K562 (cell line): ENCODE measurements around the gene TBXAS1. TPM values are rescaled to one million over a fixed set of nuclear protein-coding genes. Genes with fewer than 3 reads are reported as not detected.

Experiments used
- ATAC-seq: fragments of 200-7000 bp; cut with Tn5 transposase; 3 replicates; pipeline ENCODE4 v1.9.1; 2020; ENCODE audit warnings: moderate library complexity
- BruUV-seq: library from RNA; stranded (reverse); fragments of 400-500 nt; replicated peaks from 2 replicates; lab custom pipeline; 2021; lab: Mats Ljungman, UMichigan
- CTCF ChIA-PET: fragments of 300-600 bp; formaldehyde crosslinking; extraction: SDS; loops from one replicate; lab custom pipeline; 2021; ENCODE audit warnings: low intra/inter-chr PET ratio; lab: Yijun Ruan, JAX
- POLR2A ChIA-PET: fragments of 300-600, 350-650 bp; sonication (Branson Sonifier 250); formaldehyde crosslinking; extraction: SDS; loops from one replicate; lab custom pipeline; 2021; ENCODE audit warnings: antibody characterized with exemption, inconsistent platforms; lab: Yijun Ruan, JAX
- DNase-seq, 4 experiments: peaks; one replicate each; pipeline versions ENCODE4 v3.0.0 to v3.0.0-alpha.2; 2011 to 2018; ENCODE audit warnings: low spot score in 3 of 4, mixed read lengths in 3 of 4; ENCODE audit errors: extremely low read depth in 1 of 4
- FAIRE-seq: peaks from 2 replicates; lab custom pipeline; 2011; peaks lifted over from hg19 to GRCh38; lab: Jason Lieb, UNC
- H2AFZ ChIP-seq: 2 replicates; pipeline ENCODE4 v1.6.0; 2011; ENCODE audit warnings: low read depth, low read length, control low read depth, inconsistent platforms
- H3K27ac ChIP-seq: fragments of 200-600 bp; 3 replicates; pipeline ENCODE4 v1.8.0; 2011; ENCODE audit warnings: low read depth, mild to moderate bottlenecking, control low read depth, inconsistent platforms, low read length, moderate library complexity, mixed read lengths; ENCODE audit errors: extremely low read depth
- H3K27me3 ChIP-seq, 2 experiments: fragments of 300-600 bp in 1 of 2; 2 replicates in 1 of 2; 3 replicates in 1 of 2; pipeline versions ENCODE4 v1.6.0 to v1.8.0; 2011; ENCODE audit warnings: inconsistent platforms in 2 of 2, low read length in 2 of 2, mild to moderate bottlenecking in 1 of 2, mixed read lengths in 1 of 2, moderate library complexity in 1 of 2; ENCODE audit not compliant: control insufficient read depth in 2 of 2, insufficient read depth in 2 of 2
- H3K36me3 ChIP-seq: fragments of 300-600 bp; 3 replicates; pipeline ENCODE4 v1.8.0; 2011; ENCODE audit warnings: mild to moderate bottlenecking, low read length, inconsistent platforms; ENCODE audit not compliant: control insufficient read depth, insufficient read depth
- H3K4me1 ChIP-seq, 2 experiments: fragments of 200-600 bp in 1 of 2; replicated peaks in 1 of 2; 2 replicates in 1 of 2; 3 replicates in 1 of 2; pipeline versions ENCODE4 v1.5.1 to v1.8.0; 2011; ENCODE audit warnings: inconsistent platforms in 2 of 2, low read length in 2 of 2, mild to moderate bottlenecking in 1 of 2, mixed read lengths in 1 of 2, moderate library complexity in 1 of 2; ENCODE audit not compliant: control insufficient read depth in 2 of 2, insufficient read depth in 2 of 2
- H3K4me2 ChIP-seq: 2 replicates; pipeline ENCODE4 v1.6.1; 2011; ENCODE audit warnings: low read length, control low read depth, inconsistent platforms, mixed read lengths; ENCODE audit not compliant: insufficient read depth
- H3K4me3 ChIP-seq: fragments of 200-600 bp; sonication (generic), shearing (Covaris generic); 2 replicates; pipeline ENCODE4 v1.5.1; 2016; ENCODE audit warnings: control low read depth, inconsistent platforms
- H3K79me2 ChIP-seq: fragments of 200-600 bp; 3 replicates; pipeline ENCODE4 v1.8.0; 2011; ENCODE audit warnings: low read length, inconsistent platforms; ENCODE audit not compliant: control insufficient read depth, insufficient read depth
- H3K9ac ChIP-seq, 2 experiments: 2 replicates each; pipeline versions ENCODE4 v1.6.0 to v1.6.1; 2011; ENCODE audit warnings: low read depth in 2 of 2, low read length in 2 of 2, control low read depth in 1 of 2, inconsistent platforms in 1 of 2, mild to moderate bottlenecking in 1 of 2, mixed read lengths in 1 of 2; ENCODE audit not compliant: insufficient read depth in 1 of 2
- H3K9me1 ChIP-seq: one replicate; pipeline ENCODE4 v1.6.0; 2011; ENCODE audit warnings: inconsistent platforms, mild to moderate bottlenecking, low read length, moderate library complexity; ENCODE audit not compliant: control insufficient read depth, insufficient read depth
- H3K9me3 ChIP-seq: replicated peaks from 2 replicates; pipeline ENCODE4 v1.5.1; 2011; ENCODE audit warnings: low read depth, low read length, inconsistent platforms; ENCODE audit not compliant: control insufficient read depth, insufficient read depth
- H4K20me1 ChIP-seq: replicated peaks from 2 replicates; pipeline ENCODE4 v1.6.1; 2011; ENCODE audit warnings: low read length, inconsistent platforms, mixed read lengths; ENCODE audit not compliant: control insufficient read depth, insufficient read depth
- DDX20 ChIP-seq: fragments of 450-650 bp; IDR thresholded peaks from 2 replicates; pipeline ENCODE4 v1.6.1; 2016; ENCODE audit warnings: missing genetic modification characterization, low read depth, mild to moderate bottlenecking, missing compliant biosample characterization, moderate library complexity
- E2F8 ChIP-seq: fragments of 450-650 bp; IDR thresholded peaks from 2 replicates; pipeline ENCODE4 v1.7.1; 2018; ENCODE audit warnings: mild to moderate bottlenecking, low read depth; ENCODE audit not compliant: partially characterized antibody
- ETV1 ChIP-seq: fragments of 450-650 bp; conservative IDR thresholded peaks from 2 replicates; pipeline ENCODE4 v1.6.1; 2016; ENCODE audit warnings: missing genetic modification characterization, control low read depth, low read depth, missing compliant biosample characterization
- EWSR1 ChIP-seq: fragments of 450-650 bp; IDR thresholded peaks from 2 replicates; pipeline ENCODE4 v1.6.1; 2018; ENCODE audit warnings: borderline replicate concordance, mild to moderate bottlenecking, low read depth, moderate library complexity; ENCODE audit not compliant: partially characterized antibody
- HMGXB4 ChIP-seq: sonication (generic); formaldehyde crosslinking; IDR thresholded peaks from 2 replicates; pipeline ENCODE4 v1.8.1; 2023; ENCODE audit warnings: mild to moderate bottlenecking, missing genetic modification reagents
- KDM2B ChIP-seq: fragments of 250-450 bp; sonication (Bioruptor Pico); IDR thresholded peaks from 2 replicates; pipeline ENCODE4 v1.8.0; 2021; ENCODE audit warnings: mild to moderate bottlenecking, moderate library complexity
- MBD2 ChIP-seq: sonication (generic); IDR thresholded peaks from 2 replicates; pipeline ENCODE4 v1.6.1; 2016; ENCODE audit warnings: low read depth, borderline replicate concordance
- MTA2 ChIP-seq: fragments of 450-650 bp; IDR thresholded peaks from 2 replicates; pipeline ENCODE4 v1.6.1; 2016; ENCODE audit warnings: low read depth
- U2AF1 ChIP-seq: fragments of 200-400 bp; formaldehyde crosslinking; optimal IDR thresholded peaks from 2 replicates; pipeline ENCODE3; 2017; ENCODE audit warnings: mild to moderate bottlenecking, low read depth, low read length, moderate library complexity
- ZBTB7A ChIP-seq: IDR thresholded peaks from 2 replicates; pipeline ENCODE4 v1.6.1; 2011; ENCODE audit warnings: low read depth, mild to moderate bottlenecking, low read length, moderate library complexity, borderline replicate concordance; ENCODE audit not compliant: control insufficient read depth
- ZNF146 ChIP-seq: IDR thresholded peaks from one replicate; pipeline ENCODE4 v1.6.1; 2018; ENCODE audit warnings: missing compliant biosample characterization; ENCODE audit not compliant: unreplicated experiment
- WGBS: fragments of 100-300 bp; shearing (Covaris generic); methylation state at CpG from one replicate; pipeline ENCODE4 v1.1.6; 2016; ENCODE audit warnings: low coverage, mixed read lengths; ENCODE audit not compliant: insufficient coverage; ENCODE audit errors: missing lambda C conversion rate; 5-methylcytosine and 5-hydroxymethylcytosine counted together
- in situ Hi-C: fragments of 300-500 bp; cut with MboI; formaldehyde crosslinking; loops from 4 replicates; pipeline ENCODE4 v1.15.0; 2018; ENCODE audit warnings: inconsistent platforms, mixed read lengths
- intact Hi-C: fragments of 100-400 bp; cut with micrococcal nuclease; formaldehyde crosslinking; loops from 2 replicates; pipeline ENCODE4 v1.14.2; 2022
- polyA plus RNA-seq, 8 experiments: library from polyadenylated mRNA; depleted of rRNA in 4 of 8; stranded (reverse) in 5 of 8; unstranded in 3 of 8; fragments of >200 nt; fragmentation: Nextera tagmentation in 2 of 8; fragmentation: Illumina TruSeq in 1 of 8; extraction: Ambion mirVana in 2 of 8; extraction: Trizol in 1 of 8; gene quantifications; 2 replicates each; pipeline versions ENCODE4 v1.2.1 to v1.2.3, GENCODE V29; 2011 to 2014; ENCODE audit warnings: inconsistent platforms in 1 of 8, missing spikeins in 1 of 8
- total RNA-seq, 7 experiments: library from RNA; depleted of rRNA in 6 of 7; stranded (reverse); fragments of >200 nt in 6 of 7; fragmentation: Illumina TruSeq in 2 of 7; extraction: Trizol in 2 of 7; gene quantifications; 2 replicates each; pipeline versions ENCODE4 v1.2.1 to v1.2.3, GENCODE V29; 2011 to 2021; ENCODE audit warnings: low replicate concordance in 1 of 7

Gene TBXAS1
- total and polyA plus RNA-seq, 9 of the 15 experiments (the other 6 are each of a cell fraction or from before 2014, with no cell fraction given), result 1.1 to 8.3 (median 1.9) TPM

- intact Hi-C loops (no loop called here), in situ Hi-C loops (no loop called here)
- H3K27me3 ChIP-seq, result no peaks in the 10 kb centered on the region
- DNase-seq (no peak), FAIRE-seq (no peak), ATAC-seq (no peak)
- no peaks in the 10 kb centered on the region for H4K20me1 ChIP-seq
- H2AFZ ChIP-seq, result no peak overlapping the region
- POLR2A ChIA-PET, result interaction anchor here (0.8 to 1.2 kb wide), 3 partner anchors 9 to 353 kb away, joined by 3 to 4 read pairs (median 3); no protein-coding TSS in a partner anchor
- H3K9me1 ChIP-seq, result no peaks in the 10 kb centered on the region
- no peak overlapping the region for H3K4me3 ChIP-seq
- H3K36me3 ChIP-seq, result no peaks in the 10 kb centered on the region
- CTCF ChIA-PET, result no interaction called here
- H3K9me3 ChIP-seq, result no peaks in the 10 kb centered on the region
- no peak overlapping the region for H3K4me2 ChIP-seq
- H3K79me2 ChIP-seq, result no peaks in the 10 kb centered on the region
- BruUV-seq, result no TSS peak
- WGBS, result 57% methylated on average over 4 of the region's 4 CpGs
- no peak overlapping the region for H3K9ac ChIP-seq
- H3K4me1 ChIP-seq, result no peaks in the 10 kb centered on the region; a peak in 2 of 5 replicates
- H3K27ac ChIP-seq, result no peak overlapping the region
- TF ChIP-seq EWSR1 (no peak), DDX20 (tag) (no peak), U2AF1 (no peak), ZBTB7A (no peak), ZNF146 (CRISPR knock-in tag) (no peak)
Measured at GRCh38 chr7:139998572-139998971, 169.5 kb downstream of the TBXAS1 start.

DNA sequence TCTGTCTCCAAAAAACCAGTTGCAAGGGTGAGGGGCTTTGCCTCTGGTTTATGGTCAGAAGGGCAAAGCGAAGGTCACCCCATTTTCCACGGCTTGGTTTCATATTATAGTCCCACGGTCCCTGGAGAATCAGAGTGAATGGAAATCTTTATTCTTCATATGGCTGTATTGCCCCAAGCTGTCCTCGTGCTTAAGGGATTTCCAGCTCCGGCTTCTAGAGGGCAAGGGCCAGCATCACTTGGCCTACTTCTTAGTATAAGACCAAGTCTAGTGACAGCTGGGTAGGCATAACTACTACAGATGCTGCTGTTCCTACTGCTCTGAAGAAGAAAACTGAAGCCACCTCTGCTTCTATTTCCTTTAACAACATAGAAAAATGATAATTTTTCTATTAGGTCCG, 170.5 kb downstream of the TBXAS1 start:
- DNase-seq (no peak), FAIRE-seq (no peak), ATAC-seq (no peak)
- ChIA-PET CTCF (interaction anchor here (1.5 to 5.4 kb wide), 2 partner anchors 353 to 359 kb away, joined by 4 to 92 read pairs; no protein-coding TSS in a partner anchor), POLR2A (no interaction called here)
- Histone ChIP-seq H3K27me3 (no peaks in the 10 kb centered on the region), H3K9ac (no peak overlapping the region), H3K36me3 (no peaks in the 10 kb centered on the region), H3K4me3 (no peak overlapping the region), H3K79me2 (no peaks in the 10 kb centered on the region), H4K20me1 (no peaks in the 10 kb centered on the region), H3K9me3 (no peaks in the 10 kb centered on the region), H3K9me1 (no peaks in the 10 kb centered on the region), H3K4me2 (no peak overlapping the region), H3K27ac (no peak overlapping the region), H2AFZ (no peak overlapping the region), H3K4me1 (peaks cover 0 to under 1% of the 10 kb centered on the region in 2 experiments; a peak in 3 of 5 replicates)
- in situ Hi-C loops (no loop called here), intact Hi-C loops (no loop called here)
- BruUV-seq, result no TSS peak
- WGBS, result 36% methylated on average over 6 of the region's 6 CpGs
- TF ChIP-seq ETV1 (tag), result no peak
- TF ChIP-seq MTA2, result no peak
- no peak for TF ChIP-seq MBD2
- TF ChIP-seq E2F8, result no peak
- no peak for TF ChIP-seq KDM2B (CRISPR knock-in tag)
- no peak for TF ChIP-seq HMGXB4 (CRISPR knock-in tag)
